Thyroid gland (tissue), 4 donors: ENCODE data around the gene DYNLT5.

ENCODE experiments used
- CTCF ChIP-seq, 6 experiments: fragments of 200-600 bp in 3 of 6; fragments of 450-650 bp in 3 of 6; sonication (generic) in 3 of 6; IDR thresholded peaks; one replicate each; pipeline ENCODE4 v1.5.1; 2016 to 2019; ENCODE audit warnings: antibody characterized with exemption in 6 of 6, mild to moderate bottlenecking in 2 of 6, inconsistent platforms in 1 of 6, moderate library complexity in 1 of 6
- POLR2A ChIP-seq, 2 donors: fragments of 450-650 bp; IDR thresholded peaks; one replicate each; pipeline ENCODE4 v1.6.1; 2017; ENCODE audit warnings: antibody characterized with exemption in 2 of 2, mild to moderate bottlenecking in 2 of 2, moderate library complexity in 1 of 2

DNA sequence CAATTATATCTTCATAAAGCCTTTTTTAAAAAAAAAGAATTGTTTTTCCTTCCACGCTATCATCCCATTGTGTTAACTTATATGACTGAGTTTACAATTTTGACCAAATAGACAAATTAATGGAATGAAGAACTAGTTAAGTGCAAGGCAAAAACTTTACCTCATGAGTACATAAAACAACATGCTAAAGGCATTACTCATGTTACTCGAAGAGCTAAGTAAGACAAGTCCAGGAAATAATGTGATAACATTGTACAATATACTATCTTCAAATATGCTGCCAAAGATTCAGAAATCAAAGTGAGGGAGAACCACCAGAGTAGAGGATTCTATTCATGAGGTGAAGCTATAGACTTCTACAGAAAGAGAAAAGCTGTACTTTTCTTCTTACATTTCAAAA is 24.2 kb upstream of the DYNLT5 start:
- TF ChIP-seq CTCF (IDR thresholded peaks at IDR 0.05): no peak
- TF ChIP-seq POLR2A (IDR thresholded peaks at IDR 0.05): no peak
